HG02571 (cell line): ENCODE measurements around the gene ACTR2.

Experiments used
- ATAC-seq: cut with Tn5 transposase; IDR thresholded peaks from one replicate; pipeline ENCODE4 v1.9.1; 2021; ENCODE audit warnings: mild to moderate bottlenecking, moderate library complexity; ENCODE audit not compliant: unreplicated experiment

ACTR2 gene

GRCh38 chr2:65277118-65277517, 49.5 kb downstream of the ACTR2 start:
- no peak for ATAC-seq

DNA sequence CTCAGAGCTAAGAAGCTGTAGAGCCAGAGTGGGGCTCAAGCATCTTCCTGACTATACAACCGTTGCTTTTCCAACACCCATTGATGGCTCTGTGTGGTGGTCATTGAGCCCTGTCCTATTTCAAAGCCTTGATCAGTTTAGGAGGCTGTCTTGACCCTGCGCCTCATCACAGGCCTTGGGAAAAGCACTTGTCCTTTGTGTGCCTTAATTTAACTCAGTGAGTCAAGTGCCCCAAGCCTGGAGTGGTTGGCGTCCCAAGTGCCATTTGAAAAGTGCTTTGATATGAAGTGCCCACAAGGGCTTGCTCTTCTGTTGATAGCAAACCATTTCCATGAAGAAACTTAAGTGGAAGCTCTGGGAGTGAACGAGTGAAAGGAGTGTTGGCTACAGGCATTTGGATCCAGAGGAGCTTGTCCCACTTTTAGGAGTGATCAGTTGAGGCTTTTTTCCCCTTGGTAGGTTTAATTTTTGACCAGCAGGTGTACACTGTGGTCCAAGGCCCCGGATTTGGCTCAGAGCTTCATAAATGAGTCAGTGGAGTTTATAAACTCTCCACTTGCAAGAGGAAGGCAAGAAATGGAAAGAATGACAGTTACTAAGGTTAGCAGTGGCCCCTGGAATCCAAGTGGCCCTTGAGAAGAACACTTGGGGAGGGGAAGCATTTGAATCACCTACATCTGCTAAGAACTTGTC, 50.3 kb downstream of the ACTR2 start:
- ATAC-seq: no peak

GRCh38 chr2:65278531-65278981, 50.9 kb downstream of the ACTR2 start:
- ATAC-seq: no peak

GRCh38 chr2:65279756-65280155, 52.1 kb downstream of the ACTR2 start:
- ATAC-seq: no peak

- no peak for ATAC-seq
Observed at GRCh38 chr2:65281627-65282351, 54.2 kb downstream of the ACTR2 start.

DNA sequence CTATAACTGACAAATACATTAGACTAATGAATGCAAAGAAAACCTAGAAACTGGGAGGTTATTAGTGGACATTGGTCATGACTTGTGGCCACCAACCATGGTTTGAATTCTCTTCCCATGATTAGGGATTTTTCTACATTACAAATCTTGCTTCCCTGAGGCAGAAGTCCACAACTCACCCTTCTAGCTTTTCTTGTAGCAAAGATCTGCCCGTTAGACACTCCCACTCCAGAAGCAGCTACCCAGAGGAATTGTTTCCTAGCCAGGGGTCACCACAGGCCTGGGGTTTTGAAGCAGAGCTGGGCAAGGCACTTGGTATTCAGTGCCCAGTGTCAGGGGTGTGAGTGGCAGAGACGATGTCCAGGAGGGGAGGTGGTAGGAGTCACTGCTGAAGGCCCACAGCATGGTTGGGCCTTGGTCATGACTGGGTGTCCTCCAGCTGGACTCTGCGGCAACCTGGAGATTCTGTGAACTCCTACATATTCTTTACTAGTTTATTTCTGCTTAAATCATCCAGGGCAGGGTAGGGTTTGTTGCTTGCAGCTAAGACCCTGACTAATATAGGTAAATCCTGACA, 54.9 kb downstream of the ACTR2 start:
- no peak for ATAC-seq

GRCh38 chr2:65287364-65287763, 59.7 kb downstream of the ACTR2 start:
- no peak for ATAC-seq

DNA sequence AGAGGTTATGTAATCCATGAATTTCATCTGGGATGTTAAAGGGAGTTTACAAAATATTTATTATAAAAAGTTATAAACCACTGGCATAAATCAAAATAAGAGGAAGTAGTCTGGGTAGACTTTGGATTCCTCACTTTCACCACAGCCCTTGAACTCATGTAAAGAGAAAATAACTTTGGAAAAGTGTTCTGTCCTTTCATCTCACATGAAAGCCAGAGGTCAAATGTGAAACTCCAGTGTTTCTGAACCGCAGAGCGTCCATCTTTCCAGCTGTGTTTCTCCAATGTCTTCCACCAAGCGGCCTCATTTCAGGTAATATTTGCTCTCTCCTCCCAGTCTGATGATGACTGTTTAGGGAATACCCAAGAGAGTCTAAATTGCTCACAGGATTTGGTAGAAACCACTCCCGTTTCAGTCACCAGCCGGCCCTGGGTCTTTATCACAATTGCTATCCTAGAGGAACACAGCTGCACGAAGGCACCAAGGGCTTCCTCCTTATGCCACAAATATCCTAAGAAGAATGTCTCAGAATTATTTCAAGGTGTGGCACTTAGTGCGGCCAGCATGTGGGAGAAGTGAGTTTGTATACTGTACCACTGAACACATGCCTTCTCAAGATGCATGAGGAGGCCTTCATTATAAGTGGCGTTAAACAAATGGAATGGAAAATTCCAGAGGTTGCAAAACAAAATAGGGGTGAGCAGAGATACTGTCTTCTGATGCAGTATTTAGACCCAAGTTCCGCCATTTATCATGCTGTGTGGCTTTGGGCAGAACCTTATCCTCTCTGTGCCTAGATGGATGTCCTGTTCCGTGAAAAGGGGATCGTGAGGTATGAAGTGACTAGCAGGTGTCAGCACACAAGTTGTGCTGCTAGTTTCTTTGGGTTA, 63.8 kb downstream of the ACTR2 start:
- ATAC-seq: no peak

DNA sequence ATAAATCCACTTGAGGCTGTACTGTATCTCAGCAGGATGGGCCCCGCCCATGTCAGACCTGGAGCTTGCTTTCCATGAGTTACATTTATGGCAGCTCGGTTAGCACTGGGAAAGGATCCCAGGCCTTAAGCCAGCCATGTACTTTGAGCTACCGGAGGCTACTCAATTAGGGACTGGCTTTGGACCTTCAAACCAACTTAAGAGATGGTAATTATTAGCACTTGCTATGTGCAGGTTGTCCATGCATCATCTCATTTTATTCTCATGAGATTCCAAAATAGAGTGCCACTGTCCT, 64.4 kb downstream of the ACTR2 start:
- ATAC-seq: no peak

- no peak for ATAC-seq
Observed at GRCh38 chr2:65292461-65293011, 64.9 kb downstream of the ACTR2 start.

GRCh38 chr2:65293376-65293775, 65.7 kb downstream of the ACTR2 start:
- ATAC-seq: no peak

- no peak for ATAC-seq
Observed at GRCh38 chr2:65294136-65294535, 66.5 kb downstream of the ACTR2 start.

GRCh38 chr2:65294701-65295100, 67.1 kb downstream of the ACTR2 start:
- ATAC-seq: no peak

DNA sequence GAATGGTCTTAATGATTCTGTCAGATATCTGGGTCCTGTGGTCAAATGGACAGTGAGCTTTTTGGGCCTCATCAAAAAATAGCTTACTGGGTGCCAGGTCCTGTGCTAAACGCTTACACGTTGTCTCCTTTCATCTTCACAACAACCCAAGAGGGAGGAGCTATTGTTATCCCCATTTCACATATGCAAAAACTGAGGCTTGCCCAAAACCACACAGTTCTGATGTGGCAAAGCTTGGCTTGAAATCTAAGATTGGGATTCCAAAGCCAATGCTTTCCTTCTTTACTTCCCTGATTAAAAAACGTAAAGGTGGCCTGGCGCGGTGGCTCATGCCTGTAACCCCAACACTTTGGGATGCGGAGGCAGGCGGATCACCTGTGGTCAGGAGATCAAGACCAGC, 69.3 kb downstream of the ACTR2 start:
- ATAC-seq: no peak

DNA sequence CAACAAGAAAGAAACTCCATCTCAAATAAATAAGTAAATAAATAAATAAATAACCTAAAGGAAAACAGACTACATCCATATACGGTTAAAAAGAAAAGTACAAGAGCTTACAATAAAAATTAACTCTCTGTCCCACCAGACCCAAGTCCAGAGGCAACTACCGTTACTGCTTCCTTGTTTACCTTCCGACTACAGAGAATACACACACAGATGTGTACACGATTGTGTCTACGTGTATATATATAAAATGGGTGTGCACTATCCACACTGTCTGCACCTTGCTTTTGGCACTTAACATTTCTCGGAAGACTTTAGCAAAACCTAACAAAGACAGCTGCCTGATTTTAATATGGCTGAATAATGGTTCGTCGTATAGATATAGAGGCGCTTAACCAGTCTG, 69.9 kb downstream of the ACTR2 start:
- ATAC-seq: no peak

GRCh38 chr2:65298089-65298488, 70.5 kb downstream of the ACTR2 start:
- ATAC-seq: no peak

DNA sequence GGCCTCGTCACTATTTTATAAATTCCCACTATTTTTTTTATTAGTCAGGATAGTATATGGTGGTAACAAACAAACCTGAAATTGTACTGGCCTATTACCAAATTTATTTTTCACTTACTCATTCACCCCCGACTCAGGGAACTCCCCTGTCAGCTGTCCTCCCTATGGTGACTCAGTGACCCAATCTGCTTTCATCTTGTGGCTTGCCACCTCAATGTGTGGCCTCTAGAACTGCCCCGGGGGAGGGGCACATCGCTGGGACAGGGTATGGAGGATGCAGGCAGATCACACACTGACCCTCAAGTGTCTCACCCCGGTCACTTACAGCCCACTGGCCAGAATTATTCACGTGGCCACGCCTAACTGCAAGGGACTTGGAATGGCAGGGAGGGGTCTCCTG, 71.6 kb downstream of the ACTR2 start:
- ATAC-seq: no peak

DNA sequence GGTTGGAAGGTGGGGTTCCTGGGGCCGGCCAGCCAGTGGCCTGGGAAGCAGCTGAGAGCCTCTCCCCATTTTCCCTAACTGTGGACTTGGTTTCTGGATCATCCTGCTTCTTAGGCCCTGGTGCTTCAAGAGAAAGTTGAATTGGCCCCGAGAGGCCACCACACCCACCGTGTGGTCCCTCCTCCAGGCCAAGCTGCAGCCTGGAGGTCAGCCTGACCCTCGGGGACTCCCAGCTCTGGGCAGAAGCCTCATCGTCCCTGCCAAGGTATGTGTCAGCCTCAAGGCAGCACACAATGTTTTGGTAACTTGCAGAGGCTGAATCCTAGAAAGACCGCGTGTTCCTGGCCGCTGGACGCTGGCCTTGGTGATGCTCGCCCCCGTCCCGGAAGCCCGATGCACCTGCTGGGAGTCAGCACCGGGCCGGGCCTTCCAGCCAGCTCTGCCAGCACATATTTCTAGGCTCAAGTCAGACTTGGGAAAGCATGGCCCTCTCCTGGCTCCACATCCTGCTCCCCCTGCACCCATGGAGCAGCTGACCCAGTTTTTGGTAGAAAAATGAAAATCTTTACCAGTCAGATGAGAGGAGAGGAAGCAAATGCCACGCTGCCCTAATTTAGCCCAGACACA, 72.6 kb downstream of the ACTR2 start:
- ATAC-seq: no peak

DNA sequence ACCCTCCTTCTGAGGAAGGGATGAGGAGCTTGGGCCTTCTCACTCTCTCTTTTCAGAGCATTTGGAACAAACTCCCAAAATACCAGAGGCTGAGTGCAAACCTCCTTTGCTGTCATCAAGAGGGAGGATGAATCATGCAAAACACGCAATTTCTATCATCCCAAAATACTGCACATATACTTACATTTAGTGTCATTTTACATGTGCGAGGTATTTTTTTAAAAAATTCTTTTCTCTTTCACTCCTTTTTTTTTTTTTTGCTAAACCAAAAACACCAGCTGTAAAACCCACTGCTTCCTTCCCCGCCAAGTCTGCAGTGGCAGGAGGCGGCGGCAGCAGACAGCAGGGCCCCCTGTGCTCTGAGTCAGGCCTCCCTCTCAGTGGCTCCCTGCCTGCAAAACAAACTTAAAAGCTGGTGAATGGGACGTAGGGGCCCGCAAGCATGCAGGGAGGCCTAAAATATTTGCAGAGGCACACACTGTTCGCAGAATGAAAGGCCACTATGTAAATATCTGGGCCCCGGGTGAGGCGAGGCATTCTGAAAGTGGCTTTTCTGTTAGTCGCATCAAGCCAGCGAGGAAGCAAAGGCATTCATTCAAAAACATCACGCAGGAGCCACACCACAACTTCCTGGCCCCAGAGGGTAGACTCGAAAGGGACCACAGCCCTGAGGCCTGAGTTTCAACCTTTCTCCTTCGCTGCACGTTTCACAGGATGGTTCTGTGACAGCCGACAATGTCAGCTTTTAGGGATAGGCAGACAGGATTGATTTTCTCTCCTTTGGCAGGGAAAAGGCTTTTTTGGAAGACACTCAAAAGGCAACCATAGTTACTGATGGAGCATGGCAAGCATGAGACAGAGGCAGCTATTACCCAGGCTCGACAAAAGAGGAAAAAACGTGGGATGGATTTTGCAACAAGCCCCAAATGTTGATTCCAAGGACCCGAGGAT, 73.4 kb downstream of the ACTR2 start:
- peak; percentile 84 for ATAC-seq

DNA sequence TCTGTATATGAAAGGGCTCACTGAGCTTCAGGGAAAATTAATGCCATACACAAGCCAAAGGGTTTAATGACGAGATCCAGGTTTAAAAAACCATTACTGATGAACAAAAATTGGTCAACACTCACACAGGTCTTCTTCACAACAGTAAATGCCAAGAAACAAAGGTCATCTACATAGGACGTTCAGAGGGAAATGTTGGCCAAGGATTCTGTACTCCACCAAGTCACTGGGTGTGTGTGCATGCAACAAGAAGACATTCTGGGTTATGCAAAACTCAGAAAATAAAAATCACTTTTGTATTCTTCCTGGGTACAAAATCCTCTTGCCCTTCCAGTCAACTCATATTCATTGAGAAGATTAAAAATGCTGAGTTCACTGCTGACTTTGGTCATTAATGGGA, 78.3 kb downstream of the ACTR2 start:
- ATAC-seq: no peak
